CD4-positive, alpha-beta T cell treated with Interleukin-4 for 1 hour (primary cell): ENCODE results near the gene CKMT2.

ENCODE experiments used
- DNase-seq, 2 donors: peaks; one replicate each; pipeline ENCODE4 v3.0.0-alpha.2; 2020 to 2022

Gene CKMT2

DNA sequence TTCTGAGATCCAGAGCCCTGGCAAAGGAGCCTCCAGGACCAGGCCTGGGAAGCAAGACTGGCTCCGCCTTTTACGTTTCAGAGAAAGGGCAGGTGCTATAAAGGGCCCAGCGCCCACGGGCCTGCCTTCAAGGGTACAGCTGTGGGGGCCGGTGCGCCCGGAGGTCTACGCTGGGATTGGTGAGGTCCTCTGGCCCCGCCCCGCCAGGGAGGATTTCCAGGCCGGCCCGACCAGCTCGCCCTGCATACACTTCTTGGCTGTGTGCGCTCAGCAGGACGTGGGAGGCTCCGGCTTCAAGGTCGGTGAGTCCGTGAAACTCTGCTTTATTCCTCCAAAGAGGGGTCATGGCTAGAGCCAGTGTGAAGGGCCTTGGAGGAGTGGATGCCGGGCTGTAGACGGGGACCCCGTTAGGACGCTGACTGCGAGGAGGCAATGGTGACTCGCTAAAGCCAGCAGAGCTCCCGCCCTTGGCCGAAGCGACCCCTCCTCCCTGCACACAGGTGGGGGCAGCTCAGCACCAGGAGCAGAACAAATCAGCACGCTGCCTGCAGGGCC is at the start of gene CKMT2:
Gene CKMT2 (plus strand): TSS at position 243 of the 555 bp plus-strand sequence. CDS start 17,811 bp downstream, outside the sequence.
- DNase-seq: no peak

- DNase-seq: no peak
Measured at GRCh38 chr5:81183811-81184748, 49.0 kb upstream of the CKMT2 start.

- DNase-seq: no peak
Measured at GRCh38 chr5:81184749-81185110, 48.4 kb upstream of the CKMT2 start.

GRCh38 chr5:81187885-81188284 is 45.2 kb upstream of the CKMT2 start:
- no peak for DNase-seq

GRCh38 chr5:81188962-81189361 is 44.2 kb upstream of the CKMT2 start:
- no peak for DNase-seq

DNA sequence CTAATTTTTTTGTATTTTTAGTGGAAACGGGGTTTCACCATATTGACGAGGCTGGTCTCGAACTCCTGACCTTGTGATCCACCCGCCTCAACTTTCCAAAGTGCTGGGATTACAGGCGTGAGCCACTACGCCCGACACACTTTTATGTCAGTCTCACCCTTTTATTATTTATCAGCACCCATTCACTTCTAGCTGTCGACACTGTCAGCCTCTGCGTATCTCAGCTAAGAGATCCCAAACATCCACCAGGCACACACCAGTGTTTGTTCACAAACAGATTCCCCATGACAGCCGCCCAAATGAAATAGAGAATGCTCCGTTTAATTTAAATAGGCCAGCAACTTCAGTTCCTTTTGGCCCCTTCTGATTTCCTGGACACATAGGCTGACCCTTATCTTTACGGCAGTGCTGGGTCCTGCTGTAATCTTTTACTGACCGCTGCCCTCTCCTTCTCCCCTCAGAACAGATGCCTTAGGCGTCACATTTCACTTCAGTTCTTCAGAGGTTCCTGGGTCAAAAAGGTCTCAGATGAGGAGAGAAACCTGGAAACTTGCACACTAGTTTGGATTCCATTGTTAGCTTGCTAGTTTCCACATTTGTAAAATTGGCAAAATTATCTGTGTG is 43.1 kb upstream of the CKMT2 start:
- no peak for DNase-seq

DNA sequence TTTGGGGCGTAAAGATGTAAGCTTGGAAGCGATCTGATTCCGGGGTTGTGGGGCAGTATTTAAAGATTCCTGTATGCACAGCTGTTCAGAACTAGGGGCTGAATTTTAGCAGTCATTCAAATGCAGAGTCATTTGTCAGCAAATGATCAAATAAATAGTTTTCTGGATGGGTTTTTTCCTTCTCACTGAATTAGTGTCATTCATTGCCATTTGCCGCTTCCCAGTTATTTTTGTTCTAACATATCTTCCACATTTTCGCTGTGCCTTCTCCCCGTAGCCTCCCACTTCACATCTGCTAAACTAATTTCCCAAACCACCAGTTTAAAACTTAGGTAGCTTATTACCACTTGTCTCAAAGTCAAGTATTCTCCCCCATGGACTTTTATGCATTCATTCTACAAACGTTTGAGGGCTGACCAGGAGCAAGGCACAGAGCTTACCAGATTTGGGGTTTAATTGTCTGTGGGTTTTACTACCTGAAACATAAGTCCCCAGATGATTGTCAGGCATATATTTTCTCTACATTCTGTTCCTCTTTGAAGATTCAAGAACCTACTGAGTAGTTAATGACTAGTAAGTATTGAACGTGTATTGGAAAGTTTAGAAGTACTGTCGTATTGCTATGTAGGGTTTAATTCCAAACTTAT is 41.3 kb upstream of the CKMT2 start:
- no peak for DNase-seq

DNA sequence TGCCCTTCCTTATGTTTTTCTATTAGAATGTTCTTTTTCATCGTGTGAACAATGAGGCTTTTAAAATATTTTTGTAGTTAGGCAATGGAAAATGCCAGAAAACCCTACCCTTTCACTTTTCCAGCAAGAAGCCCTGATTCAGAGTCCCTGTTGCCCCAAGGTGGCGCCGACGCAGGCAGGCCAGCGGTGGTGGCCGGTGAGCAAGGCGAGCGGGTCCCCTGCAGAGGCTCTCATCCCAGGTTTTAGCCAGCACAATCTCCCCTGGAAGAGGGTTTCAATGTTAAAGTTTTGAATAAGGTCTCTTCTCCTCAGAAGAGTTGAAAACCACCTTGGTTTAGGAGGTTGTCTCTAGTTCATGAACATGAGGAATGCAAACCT is 40.8 kb upstream of the CKMT2 start:
- no peak for DNase-seq

DNA sequence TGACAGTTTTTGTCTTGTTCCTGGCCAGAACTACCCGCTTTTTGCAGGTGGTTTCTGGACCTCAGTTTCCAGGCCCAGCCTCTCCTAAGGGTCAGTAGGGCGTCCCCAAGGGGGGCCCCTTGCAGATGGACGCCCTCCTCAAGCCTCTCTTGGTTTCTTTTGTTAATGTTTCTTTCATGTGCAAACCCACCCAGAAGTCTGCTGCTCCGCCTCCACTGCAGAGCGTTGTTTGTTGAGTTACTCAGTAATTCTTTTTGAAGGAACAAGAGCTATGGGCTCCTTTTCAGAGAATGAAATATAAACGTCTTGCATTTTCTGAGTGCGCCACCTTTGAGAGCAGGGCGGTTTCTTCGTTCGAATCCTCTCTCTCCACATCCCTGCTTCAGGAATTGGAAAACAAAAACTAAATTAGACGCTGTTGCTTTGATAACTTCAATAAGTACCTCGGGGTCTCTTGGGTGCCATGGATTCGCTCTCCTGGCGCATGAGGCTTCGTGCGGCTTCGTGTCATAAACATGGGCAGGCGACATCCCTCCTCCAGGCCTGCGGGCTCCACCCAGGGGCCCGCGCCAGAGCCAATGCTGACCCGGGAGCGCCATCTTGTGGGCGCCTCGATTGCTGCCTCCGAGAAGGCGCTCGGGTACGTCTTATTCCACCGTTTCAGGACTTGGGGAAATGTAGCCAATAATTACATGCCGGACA is 38.3 kb upstream of the CKMT2 start:
- DNase-seq: peak; percentile 73 to 75

DNA sequence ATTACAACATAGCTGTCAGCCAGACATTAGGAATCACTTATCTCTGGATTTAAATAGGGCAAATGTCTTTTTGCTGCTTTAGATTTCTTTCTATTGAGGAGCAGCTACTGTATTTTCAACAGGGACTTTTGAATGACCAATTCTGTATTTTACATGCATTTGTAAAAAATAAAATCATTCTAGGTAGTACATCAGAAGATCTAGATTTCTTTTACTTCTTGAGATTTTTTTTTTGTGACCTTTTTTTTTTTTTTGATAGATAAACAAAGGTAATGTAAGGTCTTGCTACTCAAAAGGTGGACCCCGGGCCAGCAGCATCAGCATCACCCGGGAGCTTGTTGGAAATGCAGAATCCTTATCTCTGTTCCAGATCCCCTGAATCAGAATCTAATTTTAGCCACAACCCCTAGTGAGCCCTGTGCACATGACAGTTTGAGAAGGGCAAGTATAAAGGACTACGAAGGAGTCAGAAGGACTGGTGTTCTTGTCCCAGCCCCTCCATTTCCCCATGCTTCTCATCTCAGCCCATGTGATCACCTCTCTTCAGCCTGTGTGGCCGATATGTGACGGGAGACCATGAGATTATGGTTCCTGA is 37.7 kb upstream of the CKMT2 start:
- no peak for DNase-seq

DNA sequence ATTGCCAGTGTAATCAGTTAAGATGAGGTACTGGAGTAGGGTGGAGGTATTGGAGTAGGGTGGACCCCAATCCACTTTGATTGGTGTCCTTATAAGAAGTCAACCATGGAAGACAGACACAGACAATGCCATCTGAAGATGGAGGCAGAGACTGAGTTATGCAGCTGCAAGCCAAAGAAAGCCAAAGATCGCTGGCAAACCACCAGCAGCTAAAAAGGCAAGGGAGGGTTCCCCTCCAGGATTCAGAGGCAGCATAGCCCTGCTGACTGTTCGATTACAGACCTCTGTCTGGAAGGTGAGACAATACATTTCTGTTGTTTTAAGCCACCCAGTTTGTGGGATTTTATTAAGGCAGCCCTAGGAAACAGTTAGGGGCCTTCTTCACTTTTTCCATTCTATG is 30.5 kb upstream of the CKMT2 start:
- no peak for DNase-seq

DNA sequence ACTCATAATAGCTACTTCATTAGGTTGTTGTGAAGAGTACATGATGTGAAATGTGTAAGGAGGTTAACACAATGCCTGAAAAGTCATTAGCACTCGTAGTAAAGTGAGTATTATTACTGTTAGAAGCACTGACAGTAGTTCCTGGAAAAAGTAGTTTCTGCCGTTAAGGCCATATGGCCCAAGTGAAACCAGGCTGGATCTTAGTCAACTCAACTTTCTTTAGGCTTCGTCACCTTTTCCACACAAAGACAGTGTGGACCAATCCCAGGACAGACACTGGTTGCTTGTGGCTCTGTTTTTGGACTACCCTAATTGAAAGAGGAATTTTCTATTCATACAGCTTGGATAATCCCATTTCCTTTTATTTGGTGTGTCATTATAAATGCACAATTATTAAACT is 29.4 kb upstream of the CKMT2 start:
- DNase-seq: no peak

DNA sequence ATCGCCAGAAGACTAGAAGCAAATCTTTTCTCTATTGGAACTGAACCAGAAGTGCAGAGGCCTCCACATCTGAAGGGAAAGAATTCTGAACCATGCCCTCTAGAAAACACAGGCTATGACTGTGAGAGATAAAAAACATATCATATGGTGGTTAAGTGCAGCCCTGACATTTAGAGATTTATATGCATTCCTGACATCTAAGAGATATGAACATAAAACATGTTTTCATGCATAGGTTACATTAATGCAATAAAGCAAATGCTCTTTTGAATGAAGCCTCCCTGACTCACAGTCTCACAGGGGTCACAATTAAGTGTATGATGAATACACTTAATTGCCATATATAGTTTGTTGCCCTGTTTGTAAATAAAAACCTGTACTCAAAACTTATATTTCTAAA is 28.9 kb upstream of the CKMT2 start:
- DNase-seq: no peak

DNA sequence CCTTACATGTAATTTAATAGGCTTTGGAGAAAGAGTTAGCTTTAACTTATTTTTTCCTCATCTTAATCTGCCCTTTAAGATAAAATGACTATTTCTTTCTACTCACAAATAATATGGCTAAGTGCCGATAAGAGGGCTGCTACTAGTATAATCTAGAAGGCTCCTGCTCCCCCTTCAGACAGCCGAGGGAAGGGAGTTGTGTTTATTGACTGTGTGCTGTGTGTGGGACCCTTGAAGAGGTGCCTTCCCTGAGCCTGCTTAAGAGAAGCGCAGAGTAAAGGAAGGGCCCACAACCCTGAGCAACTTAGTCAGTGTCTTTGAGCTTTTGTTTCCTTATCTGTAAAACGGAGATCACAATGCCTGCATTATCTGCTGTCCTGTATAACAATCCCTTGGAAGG is 28.1 kb upstream of the CKMT2 start:
- DNase-seq: no peak

- no peak for DNase-seq
Measured at GRCh38 chr5:81207009-81207408, 26.1 kb upstream of the CKMT2 start.

DNA sequence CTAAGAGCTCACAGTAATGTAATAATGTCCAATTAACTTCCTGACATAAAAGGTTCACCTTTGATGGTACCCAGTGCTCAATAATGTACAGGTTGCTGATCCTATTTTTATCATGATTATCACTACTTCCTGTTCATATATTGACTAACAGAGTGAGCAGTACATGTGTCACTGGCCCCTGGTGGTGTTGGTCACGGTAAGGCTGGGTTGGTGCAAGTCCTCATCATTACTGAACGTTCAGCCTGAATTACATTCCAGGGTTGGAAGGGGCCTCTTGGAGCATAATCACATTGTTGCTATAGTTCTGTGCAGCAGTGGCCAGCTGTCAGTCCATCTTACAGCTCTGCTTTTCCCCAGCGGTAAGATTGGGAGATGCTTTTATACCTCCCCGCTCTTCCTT is 24.2 kb upstream of the CKMT2 start:
- no peak for DNase-seq

DNA sequence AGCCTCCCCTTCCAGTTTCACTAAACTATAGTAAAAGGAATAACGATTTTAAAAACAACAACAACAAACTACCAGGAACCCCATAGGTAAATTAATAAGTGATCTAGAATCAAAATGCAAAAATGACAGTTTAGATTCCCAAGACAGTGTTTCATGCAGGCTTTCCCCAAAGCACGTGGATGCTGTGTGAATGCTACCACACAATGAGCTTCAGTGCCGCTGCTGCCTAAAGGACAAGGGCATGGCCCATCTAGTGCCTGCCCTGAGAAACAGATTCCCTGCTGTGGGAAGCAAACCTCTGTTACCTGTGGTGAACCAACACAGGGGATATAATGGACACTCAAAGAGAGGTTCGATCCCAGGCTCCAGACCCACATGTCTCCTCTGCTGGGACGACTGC is 23.7 kb upstream of the CKMT2 start:
- DNase-seq: no peak

- no peak for DNase-seq
Measured at GRCh38 chr5:81209869-81210493, 23.1 kb upstream of the CKMT2 start.

DNA sequence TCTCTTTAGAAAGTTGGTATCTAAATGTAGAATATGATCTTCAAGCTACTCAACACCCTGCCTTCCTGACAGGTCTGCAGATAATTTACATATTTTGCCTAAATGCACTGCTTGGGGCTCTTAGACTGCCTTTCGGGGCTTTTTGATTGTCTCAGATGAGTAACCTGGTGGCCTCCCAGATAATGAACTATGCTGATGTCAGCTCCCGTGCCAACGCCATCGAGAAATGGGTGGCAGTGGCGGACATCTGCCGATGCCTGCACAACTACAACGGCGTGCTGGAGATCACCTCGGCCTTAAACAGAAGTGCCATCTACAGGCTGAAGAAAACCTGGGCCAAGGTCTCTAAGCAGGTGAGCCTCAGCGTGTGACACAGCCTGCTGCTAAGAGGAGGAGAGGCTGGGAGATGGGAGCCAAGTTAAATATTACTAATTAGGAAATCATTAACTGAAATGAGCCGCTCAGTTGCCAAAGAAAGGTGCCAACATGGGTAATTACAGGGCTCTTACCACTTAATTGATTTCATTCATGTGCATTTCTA is 20.8 kb upstream of the CKMT2 start:
- no peak for DNase-seq

- no peak for DNase-seq
Measured at GRCh38 chr5:81213070-81213469, 20.1 kb upstream of the CKMT2 start.

DNA sequence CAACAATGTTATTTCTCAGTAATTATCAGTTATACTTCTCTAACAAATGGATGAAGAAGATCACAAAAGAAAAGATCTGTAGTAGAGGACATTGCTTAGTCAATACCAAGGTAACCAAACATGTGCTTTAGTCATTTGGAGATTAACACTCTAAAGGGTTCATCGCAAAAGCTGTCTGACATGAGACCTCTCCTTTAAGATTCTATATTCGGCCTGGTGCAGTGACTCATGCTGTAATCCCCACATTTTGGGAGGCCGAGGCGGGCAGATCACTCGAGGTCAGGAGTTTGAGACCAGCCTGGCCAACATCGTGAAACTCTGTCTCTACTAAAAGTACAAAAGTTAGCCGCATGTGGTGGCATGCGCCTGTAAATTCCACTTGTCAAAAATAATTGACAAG is 18.3 kb upstream of the CKMT2 start:
- no peak for DNase-seq

DNA sequence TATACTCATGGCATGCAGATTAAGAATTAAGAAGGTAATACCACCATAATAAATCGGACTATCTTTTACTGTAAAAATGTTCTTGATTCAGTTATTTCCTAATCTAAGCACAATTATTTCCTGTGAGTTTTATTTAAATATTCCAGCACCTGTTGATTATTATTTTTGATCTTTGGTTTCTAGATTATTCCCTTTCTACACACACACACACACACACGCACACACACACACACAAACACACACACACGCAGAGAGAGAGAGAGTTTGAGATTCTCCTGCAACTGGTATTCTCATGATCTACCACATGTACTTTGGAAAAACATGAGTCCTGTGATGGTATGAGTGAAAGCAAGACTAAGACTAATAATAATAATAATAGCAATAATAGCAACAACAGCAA is 17.0 kb upstream of the CKMT2 start:
- DNase-seq: no peak
